HepG2 (cell line): ENCODE results near the gene CSHL1. TPM values are rescaled to one million over a fixed set of nuclear protein-coding genes. Genes with fewer than 3 reads are reported as not detected.

Experiments used
- ARNTL ChIP-seq: sonication (generic); formaldehyde crosslinking; IDR thresholded peaks from 2 replicates; pipeline ENCODE4 v1.4.0; 2020; ENCODE audit warnings: mild to moderate bottlenecking, missing genetic modification reagents
- BRD4 ChIP-seq: sonication (generic); formaldehyde crosslinking; IDR thresholded peaks from 2 replicates; pipeline ENCODE4 v1.4.0; 2020; ENCODE audit warnings: missing genetic modification reagents
- HES4 ChIP-seq: sonication (generic); formaldehyde crosslinking; IDR thresholded peaks from 2 replicates; pipeline ENCODE4 v1.9.0; 2021; ENCODE audit warnings: mild to moderate bottlenecking, missing genetic modification reagents, borderline replicate concordance
- NFATC3 ChIP-seq: sonication (generic); formaldehyde crosslinking; IDR thresholded peaks from 2 replicates; pipeline ENCODE4 v1.5.1; 2020; ENCODE audit warnings: mild to moderate bottlenecking, missing genetic modification reagents
- PCBP2 ChIP-seq: fragments of 200-400 bp; formaldehyde crosslinking; optimal IDR thresholded peaks from 2 replicates; pipeline ENCODE3; 2018; ENCODE audit warnings: low read length, low read depth; ENCODE audit not compliant: poor library complexity, severe bottlenecking
- POGK ChIP-seq: sonication (generic); formaldehyde crosslinking; conservative IDR thresholded peaks from 2 replicates; pipeline ENCODE4 v1.8.0; 2022; ENCODE audit warnings: mild to moderate bottlenecking, moderate library complexity, missing genetic modification reagents
- RFX5 ChIP-seq: IDR thresholded peaks from 2 replicates; pipeline ENCODE4 v1.6.1; 2011; ENCODE audit warnings: low read depth, low read length, improper control_type of control experiment
- ZBTB2 ChIP-seq: sonication (generic); formaldehyde crosslinking; IDR thresholded peaks from 2 replicates; pipeline ENCODE4 v1.8.0; 2022; ENCODE audit warnings: low read depth, missing genetic modification reagents
- ZNF747 ChIP-seq: sonication (generic); formaldehyde crosslinking; IDR thresholded peaks from 2 replicates; pipeline ENCODE4 v1.8.1; 2023; ENCODE audit warnings: missing genetic modification reagents, mild to moderate bottlenecking, borderline replicate concordance
- polyA plus RNA-seq, 8 experiments: library from polyadenylated mRNA; depleted of rRNA in 3 of 8; stranded (reverse) in 7 of 8; unstranded in 1 of 8; fragments of >200 nt; fragmentation: Illumina TruSeq in 4 of 8; extraction: Trizol in 4 of 8; gene quantifications; 2 replicates each; pipeline versions ENCODE4 v1.2.1 to v1.2.3, GENCODE V29; 2011 to 2016; ENCODE audit warnings: low read depth in 4 of 8, missing spikeins in 1 of 8, mixed read lengths in 1 of 8; ENCODE audit not compliant: insufficient read depth in 1 of 8
- total RNA-seq, 5 experiments: library from RNA; depleted of rRNA; stranded (reverse); fragments of >200 nt; fragmentation: Illumina TruSeq; extraction: Trizol; gene quantifications; 2 replicates each; pipeline ENCODE4 v1.2.3, GENCODE V29; 2016; ENCODE audit warnings: low read depth in 1 of 5
- TF ChIP-seq, protein P1 (sequence below): sonication (generic); formaldehyde crosslinking; IDR thresholded peaks from 2 replicates; pipeline ENCODE4 v1.8.0; 2022; ENCODE audit warnings: missing genetic modification reagents, mild to moderate bottlenecking, inconsistent platforms, borderline replicate concordance

The CSHL1 gene
- total and polyA plus RNA-seq, 2 of the 13 experiments (the other 11 are each of a cell fraction or from before 2014, with no cell fraction given): not detected

- TF ChIP-seq, protein P1, sequence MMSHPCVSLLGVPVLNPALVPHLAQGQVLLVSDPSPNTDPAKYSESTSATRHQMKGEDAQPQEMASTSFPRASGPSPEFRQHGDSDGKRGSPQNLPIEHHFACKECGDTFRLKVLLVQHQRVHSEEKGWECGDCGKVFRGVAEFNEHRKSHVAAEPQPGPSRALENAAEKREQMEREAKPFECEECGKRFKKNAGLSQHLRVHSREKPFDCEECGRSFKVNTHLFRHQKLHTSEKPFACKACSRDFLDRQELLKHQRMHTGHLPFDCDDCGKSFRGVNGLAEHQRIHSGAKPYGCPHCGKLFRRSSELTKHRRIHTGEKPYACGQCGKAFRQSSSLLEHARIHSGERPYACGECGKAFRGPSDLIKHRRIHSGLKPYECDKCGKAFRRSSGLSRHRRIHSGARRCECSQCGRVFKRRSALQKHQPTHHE (CRISPR knock-in tag): no peak
- TF ChIP-seq RFX5 (no peak), POGK (CRISPR knock-in tag) (no peak), PCBP2 (no peak), ZNF747 (CRISPR knock-in tag) (no peak), ZBTB2 (CRISPR knock-in tag) (no peak), NFATC3 (CRISPR knock-in tag) (no peak), BRD4 (no peak), ARNTL (CRISPR knock-in tag) (no peak), HES4 (CRISPR knock-in tag) (no peak)
Observed at GRCh38 chr17:63933598-63933997, 22.5 kb upstream of the CSHL1 start (continued).
